Right lobe of liver (tissue), 6 donors: ENCODE results near the gene CDH13. TPM values are rescaled to one million over a fixed set of nuclear protein-coding genes. Genes with fewer than 3 reads are reported as not detected.

Experiments
- ATAC-seq, 4 donors: fragments of 200-7000 bp; cut with Tn5 transposase; one replicate each; pipeline ENCODE4 v1.9.1; 2020; ENCODE audit warnings: mild to moderate bottlenecking in 4 of 4, moderate library complexity in 4 of 4
- DNase-seq, 3 donors: peaks; one replicate each; pipeline ENCODE4 v3.0.0-alpha.2; 2020
- H3K27ac ChIP-seq, 3 donors: fragments of 200-600 bp; one replicate each; pipeline ENCODE4 v1.8.0; 2022
- H3K27me3 ChIP-seq, 2 donors: fragments of 200-600 bp; one replicate each; pipeline ENCODE4 v1.8.0; 2022
- H3K36me3 ChIP-seq, 4 donors: fragments of 200-600 bp; sonication (generic) in 1 of 4; one replicate each; pipeline versions ENCODE4 v1.5.1 to v1.8.0; 2017 to 2022; ENCODE audit warnings: control low read depth in 1 of 4
- H3K4me1 ChIP-seq, 4 donors: fragments of 200-600 bp; sonication (generic) in 1 of 4; one replicate each; pipeline versions ENCODE4 v1.5.1 to v1.8.0; 2017 to 2022; ENCODE audit warnings: control low read depth in 1 of 4
- H3K4me3 ChIP-seq, 3 donors: fragments of 200-600 bp; one replicate each; pipeline ENCODE4 v1.8.0; 2022
- H3K9me3 ChIP-seq, 4 donors: fragments of 200-600 bp; sonication (generic) in 1 of 4; one replicate each; pipeline versions ENCODE4 v1.5.1 to v1.8.0; 2017 to 2022; ENCODE audit warnings: control low read depth in 1 of 4
- CTCF ChIP-seq, 4 donors: fragments of 200-600 bp in 3 of 4; fragments of 450-650 bp in 1 of 4; IDR thresholded peaks; one replicate each; pipeline versions ENCODE4 v1.5.1 to v1.8.0; 2016 to 2022; ENCODE audit warnings: antibody characterized with exemption in 4 of 4, mild to moderate bottlenecking in 2 of 4
- POLR2A ChIP-seq: fragments of 450-650 bp; IDR thresholded peaks from one replicate; pipeline ENCODE4 v1.6.1; 2017; ENCODE audit warnings: antibody characterized with exemption, mild to moderate bottlenecking
- WGBS: methylation state at CpG from one replicate; pipeline ENCODE4 v1.1.6; 2018; ENCODE audit warnings: low coverage, low lambda C conversion rate; ENCODE audit not compliant: insufficient coverage; ENCODE audit errors: missing lambda C conversion rate; 5-methylcytosine and 5-hydroxymethylcytosine counted together
- intact Hi-C, 2 donors: fragments of 100-400 bp; cut with DNase I; formaldehyde crosslinking; loops; one replicate each; pipeline versions ENCODE4 v1.11.2 to v1.14.1; 2022
- total RNA-seq, 6 experiments: library from RNA; depleted of rRNA in 2 of 6; stranded (reverse); fragments of >200 nt in 2 of 6; fragmentation: NEBNext Ultra II Directional in 3 of 6; extraction: Animal tissue kit (Norgen Biotek cat#: 25700) in 3 of 6; gene quantifications; one replicate each; pipeline versions ENCODE4 v1.1.0 to v1.2.4, GENCODE V29; 2016 to 2023
- donor health status: DM: no; HTN: yes; CAD: no.
- donor health status: DM: no; HTN: no; CAD: no.
- donor health status: DM: no; HTN: no; CAD: no.
- donor health status: DM: no; HTN: yes; CAD: no.
- donor health status: DM: no; HTN: yes; CAD: no.

The CDH13 gene
- total RNA-seq, 6 experiments from 2014 or later = 0.13 to 4.6 (median 0.49) TPM

GRCh38 chr16:83098536-83098935, 471.8 kb downstream of the CDH13 start:
- H3K9me3 ChIP-seq = peaks cover 0 to 5% (median 0%) of the 10 kb centered on the region in 4 donors
- no peaks in the 10 kb centered on the region for H3K36me3 ChIP-seq
- H3K4me1 ChIP-seq = no peaks in the 10 kb centered on the region
- ATAC-seq (no peak), DNase-seq (no peak)
- WGBS = 67% methylated on average over 3 of the region's 3 CpGs
- H3K27me3 ChIP-seq = no peaks in the 10 kb centered on the region
- intact Hi-C loops = no loop called here
- no peak overlapping the region for H3K27ac ChIP-seq
- TF ChIP-seq POLR2A = no peak
- TF ChIP-seq CTCF (IDR thresholded peaks at IDR 0.05) = no peak
- H3K4me3 ChIP-seq = no peak overlapping the region

- 63% methylated on average over 2 of the region's 2 CpGs for WGBS
- Histone ChIP-seq H3K27ac (no peak overlapping the region), H3K4me3 (no peak overlapping the region), H3K4me1 (no peaks in the 10 kb centered on the region), H3K36me3 (no peaks in the 10 kb centered on the region), H3K27me3 (no peaks in the 10 kb centered on the region), H3K9me3 (peaks cover 0 to 5% (median 0%) of the 10 kb centered on the region in 4 donors)
- intact Hi-C loops = no loop called here
- TF ChIP-seq POLR2A (no peak), CTCF (IDR thresholded peaks at IDR 0.05) (no peak)
- DNase-seq (no peak), ATAC-seq (no peak)
Observed at GRCh38 chr16:83100679-83101078, 473.9 kb downstream of the CDH13 start.

- DNase-seq (no peak), ATAC-seq (no peak)
- WGBS = 40% methylated on average over 4 of the region's 6 CpGs
- Histone ChIP-seq H3K27ac (no peak overlapping the region), H3K36me3 (no peaks in the 10 kb centered on the region), H3K27me3 (no peaks in the 10 kb centered on the region), H3K9me3 (peaks cover 0 to 5% (median 0%) of the 10 kb centered on the region in 4 donors), H3K4me1 (no peaks in the 10 kb centered on the region), H3K4me3 (no peak overlapping the region)
- intact Hi-C loops = no loop called here
- TF ChIP-seq POLR2A (no peak), CTCF (IDR thresholded peaks at IDR 0.05) (no peak)
Observed at GRCh38 chr16:83102336-83102735, 475.6 kb downstream of the CDH13 start.

GRCh38 chr16:83105279-83106077, 478.7 kb downstream of the CDH13 start:
- no peak for ATAC-seq
- Histone ChIP-seq H3K4me3 (no peak overlapping the region), H3K4me1 (no peaks in the 10 kb centered on the region), H3K36me3 (no peaks in the 10 kb centered on the region), H3K27me3 (no peaks in the 10 kb centered on the region), H3K9me3 (no peaks in the 10 kb centered on the region), H3K27ac (no peak overlapping the region)
- no peak for DNase-seq
- WGBS = 59% methylated on average over 7 of the region's 9 CpGs
- no peak for TF ChIP-seq POLR2A
- TF ChIP-seq CTCF (IDR thresholded peaks at IDR 0.05) = no peak
- intact Hi-C loops = no loop called here
